ENCODE measurements around the gene ZBTB3.
"Not testable (repeated sequence)": the region's sequence is repeated elsewhere in the genome, so short reads cannot be mapped to it uniquely, and the experiment has no call there.

Gene ZBTB3

GRCh38 chr11:62716206-62716605 is 37.8 kb downstream of the ZBTB3 start:
- no peak for DNase-seq (ENCODE audit: low read depth in 2 of 2, low spot score in 1 of 2)

GRCh38 chr11:62715150-62716130 is 38.5 kb downstream of the ZBTB3 start:
- no peak for DNase-seq (ENCODE audit: low read depth in 2 of 2, low spot score in 1 of 2)

GRCh38 chr11:62713343-62713742 is 40.6 kb downstream of the ZBTB3 start:
- DNase-seq (ENCODE audit: low read depth in 2 of 2, low spot score in 1 of 2): no peak

GRCh38 chr11:62712861-62713260 is 41.1 kb downstream of the ZBTB3 start:
- no peak for DNase-seq (ENCODE audit: low read depth in 2 of 2, low spot score in 1 of 2)

- no peak for DNase-seq (ENCODE audit: low read depth in 2 of 2, low spot score in 1 of 2)
These were observed 41.6 kb downstream of the ZBTB3 start for GRCh38 chr11:62712276-62712812.

GRCh38 chr11:62710001-62710345 is 44.0 kb downstream of the ZBTB3 start:
- no peak for DNase-seq (ENCODE audit: low read depth in 2 of 2, low spot score in 1 of 2)

- peak; percentile 94 for DNase-seq (ENCODE audit: low read depth in 2 of 2, low spot score in 1 of 2)
These were observed 44.5 kb downstream of the ZBTB3 start for GRCh38 chr11:62709247-62710000.

- DNase-seq (ENCODE audit: low read depth in 2 of 2, low spot score in 1 of 2): peak; percentile 19 to 23
These were observed 45.2 kb downstream of the ZBTB3 start for GRCh38 chr11:62708793-62709192.

GRCh38 chr11:62708392-62708791 is 45.6 kb downstream of the ZBTB3 start:
- no peak for DNase-seq (ENCODE audit: low read depth in 2 of 2, low spot score in 1 of 2)

GRCh38 chr11:62707277-62707861 is 46.6 kb downstream of the ZBTB3 start, which contains the start of the genes BSCL2 and GNG3:
TSS of gene BSCL2 (minus strand) at chr11:62707424. CDS start at chr11:62707195, 229 bp downstream.
TSS of gene GNG3 (plus strand) at chr11:62707676. CDS start at chr11:62708296, 620 bp downstream.
- DNase-seq (ENCODE audit: low read depth in 2 of 2, low spot score in 1 of 2): no peak

- no peak for DNase-seq (ENCODE audit: low read depth in 2 of 2, low spot score in 1 of 2)
These were observed 47.1 kb downstream of the ZBTB3 start for GRCh38 chr11:62706850-62707247.

- peak; percentile 86 to 90 for DNase-seq (ENCODE audit: low read depth in 2 of 2, low spot score in 1 of 2)
These were observed 47.8 kb downstream of the ZBTB3 start for GRCh38 chr11:62705880-62706849.

- DNase-seq (ENCODE audit: low read depth in 2 of 2, low spot score in 1 of 2): no peak
These were observed 48.5 kb downstream of the ZBTB3 start for GRCh38 chr11:62705413-62705812.

- DNase-seq (ENCODE audit: low read depth in 2 of 2, low spot score in 1 of 2): not testable (repeated sequence)
These were observed 50.0 kb downstream of the ZBTB3 start for GRCh38 chr11:62703921-62704320.

GRCh38 chr11:62702246-62702645 is 51.7 kb downstream of the ZBTB3 start:
- no peak for DNase-seq (ENCODE audit: low read depth in 2 of 2, low spot score in 1 of 2)

Measured in stimulated activated CD8-positive, alpha-beta memory T cell treated with anti-CD3 and anti-CD28 coated beads, Interleukin-4, amount 100 ng/mL, for 4 hours (primary cell).